A172 (cell line): ENCODE measurements around the gene MYO1A. TPM values are rescaled to one million over a fixed set of nuclear protein-coding genes. Genes with fewer than 3 reads are reported as not detected.
"Not testable (repeated sequence)": the region's sequence is repeated elsewhere in the genome, so short reads cannot be mapped to it uniquely, and the experiment has no call there.

ENCODE experiments used
- DNase-seq: peaks from one replicate; pipeline ENCODE4 v3.0.0-alpha.2; 2015; ENCODE audit warnings: low spot score
- total RNA-seq: library from RNA; depleted of rRNA; stranded (reverse); fragments of >200 nt; shearing (Covaris generic); gene quantifications from 2 replicates; pipeline ENCODE4 v1.2.3, GENCODE V29; 2014

Gene MYO1A
- total RNA-seq, 1 experiment from 2014 or later: not detected

- DNase-seq: no peak
Measured at GRCh38 chr12:57048423-57049118, 1.4 kb downstream of the MYO1A start.

- peak; percentile 58 for DNase-seq
Measured at GRCh38 chr12:57047981-57048380, 1.9 kb downstream of the MYO1A start.

GRCh38 chr12:57046947-57047890, 2.7 kb downstream of the MYO1A start:
- no peak for DNase-seq

- no peak for DNase-seq
Measured at GRCh38 chr12:57046086-57046791, 3.7 kb downstream of the MYO1A start.

- DNase-seq: no peak
Measured at GRCh38 chr12:57044889-57045288, 5.0 kb downstream of the MYO1A start.

- DNase-seq: no peak
Measured at GRCh38 chr12:57044468-57044867, 5.5 kb downstream of the MYO1A start.

- no peak for DNase-seq
Measured at GRCh38 chr12:57042695-57043094, 7.2 kb downstream of the MYO1A start.

- DNase-seq: no peak
Measured at GRCh38 chr12:57040750-57041149, 9.2 kb downstream of the MYO1A start.

GRCh38 chr12:57040211-57040610, 9.7 kb downstream of the MYO1A start:
- DNase-seq: no peak

- no peak for DNase-seq
Measured at GRCh38 chr12:57039016-57039798, 10.7 kb downstream of the MYO1A start.

- no peak for DNase-seq
Measured at GRCh38 chr12:57037264-57037663, 12.7 kb downstream of the MYO1A start.

- DNase-seq: no peak
Measured at GRCh38 chr12:57033431-57033830, 16.5 kb downstream of the MYO1A start.

GRCh38 chr12:57031789-57032188, 18.1 kb downstream of the MYO1A start:
- DNase-seq: no peak

- DNase-seq: peak; percentile 6
Measured at GRCh38 chr12:57031138-57031725, 18.7 kb downstream of the MYO1A start.

GRCh38 chr12:57029457-57029856, 20.5 kb downstream of the MYO1A start:
- no peak for DNase-seq

- no peak for DNase-seq
Measured at GRCh38 chr12:57027805-57028153, 22.1 kb downstream of the MYO1A start.

- DNase-seq: no peak
Measured at GRCh38 chr12:57027011-57027804, 22.7 kb downstream of the MYO1A start.

GRCh38 chr12:57025196-57025595, 24.7 kb downstream of the MYO1A start:
- DNase-seq: no peak

- DNase-seq: not testable (repeated sequence)
Measured at GRCh38 chr12:57022324-57022723, 27.6 kb downstream of the MYO1A start.

- DNase-seq: no peak
Measured at GRCh38 chr12:57019983-57020719, 29.8 kb downstream of the MYO1A start.
